T-helper 17 cell (primary cell): ENCODE data around the gene ATAD5. TPM values are rescaled to one million over a fixed set of nuclear protein-coding genes. Genes with fewer than 3 reads are reported as not detected.
"Not testable (repeated sequence)": the region's sequence is repeated elsewhere in the genome, so short reads cannot be mapped to it uniquely, and the experiment has no call there.

Experiments
- ATAC-seq: fragments of 150-1000 bp; cut with Tn5 transposase; 2 replicates; pipeline ENCODE4 v1.10.0; 2021; ENCODE audit warnings: mild to moderate bottlenecking, moderate library complexity
- DNase-seq, 3 donors: peaks; one replicate each; pipeline versions ENCODE4 v3.0.0 to v3.0.0-alpha.2; 2020 to 2021
- H3K9me3 ChIP-seq: one replicate; pipeline ENCODE4 v1.7.0; 2013; ENCODE audit warnings: low read length, mild to moderate bottlenecking; ENCODE audit not compliant: control insufficient read depth, poor library complexity, severe bottlenecking
- H3K27ac Mint-ChIP-seq: one replicate; pipeline ENCODE4 v1.8.0; 2022; ENCODE audit warnings: mild to moderate bottlenecking, moderate library complexity, mixed read lengths
- H3K27me3 Mint-ChIP-seq: one replicate; pipeline ENCODE4 v1.8.0; 2022; ENCODE audit warnings: mixed read lengths
- H3K36me3 Mint-ChIP-seq: one replicate; pipeline ENCODE4 v1.8.0; 2022; ENCODE audit warnings: low read depth, mixed read lengths
- H3K4me1 Mint-ChIP-seq: one replicate; pipeline ENCODE4 v1.8.0; 2022; ENCODE audit warnings: mild to moderate bottlenecking, mixed read lengths
- H3K4me3 Mint-ChIP-seq: one replicate; pipeline ENCODE4 v1.8.0; 2022; ENCODE audit warnings: mild to moderate bottlenecking, moderate library complexity, mixed read lengths
- total RNA-seq, 4 donors: library from RNA in 2 of 4; stranded (reverse) in 2 of 4; gene quantifications; one replicate each; pipeline ENCODE4 v1.2.3 and lab custom pipeline; 2022 to 2026

The ATAD5 gene
- total RNA-seq, 2 donors from 2014 or later, result 2.7 to 4.2 TPM

DNA sequence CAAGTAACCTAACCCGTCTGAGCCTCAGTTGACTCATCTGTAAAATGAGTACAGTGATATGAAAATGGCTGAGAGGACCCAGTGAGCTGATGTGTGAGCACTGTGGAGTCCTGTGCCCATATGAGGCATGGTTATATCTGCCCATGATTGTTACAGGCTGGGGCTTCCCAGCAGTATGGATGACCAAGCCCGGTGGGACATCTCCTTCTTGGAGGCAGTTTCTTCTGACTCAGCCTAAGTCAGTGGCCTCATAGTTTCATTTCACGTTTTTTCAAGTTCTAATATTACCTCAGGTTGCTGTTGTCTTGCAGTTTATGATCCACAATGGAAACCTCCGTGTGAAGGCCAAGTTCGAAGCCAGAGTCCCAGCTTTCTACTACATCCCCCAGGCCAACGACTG is 94.8 kb downstream of the ATAD5 start:
- Mint-ChIP-seq H3K27me3 (peaks cover 46% of the 10 kb centered on the region), H3K4me3 (no peak overlapping the region), H3K4me1 (peaks cover 7% of the 10 kb centered on the region), H3K36me3 (peaks cover 6% of the 10 kb centered on the region), H3K27ac (no peak overlapping the region)
- no peaks in the 10 kb centered on the region for H3K9me3 ChIP-seq
- ATAC-seq (no peak), DNase-seq (no peak)

DNA sequence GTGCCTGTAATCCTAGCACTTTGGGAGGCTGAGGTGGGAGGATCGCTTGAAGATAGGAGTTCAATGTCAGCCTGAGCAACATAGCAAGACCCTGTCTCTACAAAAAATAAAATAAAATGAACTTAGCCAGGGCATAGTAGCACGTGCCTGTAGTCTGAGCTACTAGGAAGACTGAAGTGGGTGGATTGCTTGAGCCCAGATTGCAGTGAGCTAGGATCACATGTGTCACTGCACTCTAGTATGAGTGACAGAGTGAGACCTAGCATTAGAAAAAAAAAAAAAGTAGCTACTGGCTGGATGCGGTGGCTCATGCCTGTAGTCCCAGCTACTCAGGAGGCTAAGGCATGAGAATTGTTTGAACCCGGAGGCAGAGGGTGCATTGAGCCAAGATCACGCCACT is 96.0 kb downstream of the ATAD5 start:
- H3K36me3 Mint-ChIP-seq, result peaks cover 4% of the 10 kb centered on the region
- ATAC-seq (no peak), DNase-seq (no peak)
- peaks cover 42% of the 10 kb centered on the region for H3K27me3 Mint-ChIP-seq
- H3K4me1 Mint-ChIP-seq, result peaks cover 2% of the 10 kb centered on the region
- H3K4me3 Mint-ChIP-seq, result no peak overlapping the region
- no peak overlapping the region for H3K27ac Mint-ChIP-seq
- H3K9me3 ChIP-seq, result no peaks in the 10 kb centered on the region

DNA sequence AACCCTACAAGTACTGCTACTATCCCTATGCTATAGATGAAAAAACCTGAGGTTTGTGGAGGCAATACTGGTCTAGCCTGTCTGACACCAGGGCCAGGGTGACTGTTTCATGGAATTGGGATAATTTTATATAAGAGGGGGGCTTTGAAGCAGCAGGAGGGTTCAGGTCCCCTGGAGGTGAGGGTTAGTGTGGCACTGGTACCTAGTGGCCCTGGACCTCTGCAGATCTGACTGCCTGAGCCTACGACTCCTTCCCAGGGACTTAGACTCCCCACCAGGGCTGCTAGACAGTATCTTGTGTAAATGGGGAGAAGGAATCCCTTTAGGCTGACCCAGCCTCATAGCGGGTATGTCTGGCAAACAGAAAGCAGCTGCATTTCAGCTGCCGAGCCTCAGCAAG is 96.8 kb downstream of the ATAD5 start:
- Mint-ChIP-seq H3K4me3 (no peak overlapping the region), H3K36me3 (peaks cover 2% of the 10 kb centered on the region), H3K27ac (no peak overlapping the region), H3K4me1 (no peaks in the 10 kb centered on the region), H3K27me3 (peaks cover 38% of the 10 kb centered on the region)
- no peak for DNase-seq
- ATAC-seq, result no peak
- H3K9me3 ChIP-seq, result no peaks in the 10 kb centered on the region

DNA sequence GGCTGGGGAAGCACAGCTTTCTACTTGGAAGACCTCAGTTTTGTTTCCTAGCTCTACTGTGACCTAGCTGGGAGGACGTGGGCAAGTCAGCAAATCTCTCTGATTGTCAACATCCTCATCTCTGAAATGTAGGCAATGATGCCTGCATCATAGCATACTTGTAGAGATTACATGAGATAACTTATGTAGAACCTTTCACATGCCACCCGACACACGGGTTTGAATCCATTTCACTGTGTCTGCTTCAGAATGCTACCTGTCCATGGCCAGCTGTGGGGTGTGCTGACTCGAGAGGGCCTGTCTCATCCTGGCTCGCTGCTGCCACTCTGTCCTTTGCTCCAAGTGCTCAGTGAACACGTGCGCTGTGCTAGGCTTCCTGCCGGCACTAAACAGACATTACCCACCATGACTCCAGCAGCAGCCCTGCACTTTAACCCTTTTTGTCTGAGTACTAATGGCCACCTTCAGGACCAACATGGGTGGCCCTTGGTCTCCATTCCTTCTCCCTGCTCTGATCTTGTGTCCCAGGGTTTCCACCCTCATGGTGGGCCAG is 97.4 kb downstream of the ATAD5 start:
- no peak overlapping the region for H3K4me3 Mint-ChIP-seq
- ATAC-seq, result no peak

DNA sequence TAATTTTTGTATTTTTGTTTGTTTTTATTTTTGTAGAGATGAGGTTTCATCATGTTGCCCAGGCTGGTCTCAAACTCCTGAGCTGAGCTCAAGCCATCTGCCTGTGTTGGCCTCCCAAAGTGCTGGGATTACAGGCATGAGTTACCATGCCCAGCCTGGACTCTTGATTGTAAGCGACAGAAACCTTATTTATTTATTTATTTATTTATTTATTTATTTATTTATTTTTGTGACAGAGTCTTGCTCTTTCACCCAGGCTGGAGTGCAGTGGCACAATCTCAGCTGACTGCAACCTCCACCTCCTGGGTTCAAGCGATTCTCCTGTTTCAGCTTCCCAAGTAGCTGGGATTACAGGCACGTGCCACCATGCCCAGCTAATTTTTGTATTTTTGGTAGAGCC is 98.1 kb downstream of the ATAD5 start:
- not testable (repeated sequence) for H3K4me1 Mint-ChIP-seq, DNase-seq, H3K36me3 Mint-ChIP-seq, H3K4me3 Mint-ChIP-seq, H3K27ac Mint-ChIP-seq, H3K9me3 ChIP-seq, ATAC-seq
- H3K27me3 Mint-ChIP-seq, result peaks cover 29% of the 10 kb centered on the region

More for the DNA sequence above, 97.4 kb downstream of the ATAD5 start:
- peaks cover 33% of the 10 kb centered on the region for H3K27me3 Mint-ChIP-seq
- peaks cover 2% of the 10 kb centered on the region for H3K36me3 Mint-ChIP-seq
- DNase-seq, result no peak
- H3K4me1 Mint-ChIP-seq, result no peaks in the 10 kb centered on the region
- H3K27ac Mint-ChIP-seq, result no peak overlapping the region
- no peaks in the 10 kb centered on the region for H3K9me3 ChIP-seq

DNA sequence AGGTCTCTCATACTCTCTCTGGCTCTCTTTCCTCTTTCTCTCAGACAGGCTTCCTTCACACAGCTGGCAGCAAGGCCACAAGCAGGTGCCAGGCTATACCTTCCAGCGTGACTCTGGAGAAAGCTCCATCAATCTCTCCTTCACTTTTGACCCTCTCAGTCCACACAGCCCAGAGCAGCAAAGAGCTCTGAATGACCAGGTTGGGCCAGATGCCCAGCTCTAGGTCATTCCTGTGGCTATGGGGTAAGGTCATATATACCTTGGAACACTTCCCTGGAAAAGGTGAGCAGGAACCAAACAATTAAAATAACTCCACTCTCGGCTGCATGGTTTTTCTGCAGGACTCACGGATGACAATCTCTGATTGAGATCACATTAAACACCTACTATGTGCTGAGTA is 98.7 kb downstream of the ATAD5 start:
- H3K4me1 Mint-ChIP-seq, result no peaks in the 10 kb centered on the region
- H3K36me3 Mint-ChIP-seq, result peaks cover 2% of the 10 kb centered on the region
- H3K4me3 Mint-ChIP-seq, result no peak overlapping the region
- H3K27me3 Mint-ChIP-seq, result peaks cover 27% of the 10 kb centered on the region
- DNase-seq, result no peak
- H3K9me3 ChIP-seq, result no peaks in the 10 kb centered on the region
- H3K27ac Mint-ChIP-seq, result no peak overlapping the region
- ATAC-seq, result no peak

DNA sequence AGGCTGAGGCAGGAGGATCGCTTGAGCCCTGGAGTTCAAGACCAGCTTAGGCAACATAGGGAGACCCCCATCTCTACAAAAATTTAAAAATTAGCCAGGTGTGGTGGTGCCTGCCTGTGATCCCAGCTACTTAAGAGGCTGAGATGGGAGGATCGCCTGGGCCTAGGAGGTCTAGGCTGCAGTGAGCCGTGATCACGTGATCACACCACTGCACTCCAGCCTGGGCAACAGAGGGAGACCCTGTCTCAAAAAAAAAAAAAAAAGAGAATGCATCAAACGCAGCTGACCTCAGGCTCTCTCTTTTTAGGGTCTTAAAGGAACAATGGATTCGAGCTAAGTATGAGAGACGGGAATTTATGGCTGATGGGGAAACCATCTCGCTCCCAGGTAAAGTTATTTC is 99.8 kb downstream of the ATAD5 start:
- H3K27me3 Mint-ChIP-seq, result peaks cover 17% of the 10 kb centered on the region

DNA sequence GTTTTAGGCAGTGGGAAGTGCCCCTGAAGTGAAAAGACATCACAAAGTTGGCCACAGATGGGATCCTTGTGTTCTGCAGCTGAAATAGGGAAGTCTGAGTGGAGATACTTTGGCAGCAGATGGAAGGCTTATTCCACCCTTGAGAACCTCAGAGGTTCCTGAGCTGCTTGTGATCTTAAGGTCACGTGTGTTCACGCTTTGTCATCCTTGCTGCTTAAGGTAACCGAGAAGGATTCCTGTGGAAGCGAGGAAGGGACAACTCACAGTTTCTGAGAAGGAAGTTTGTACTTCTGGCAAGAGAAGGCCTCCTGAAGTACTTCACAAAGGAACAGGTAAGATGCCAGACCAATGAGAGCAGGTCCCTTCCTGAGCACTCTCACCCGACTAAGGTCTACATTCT is 102.2 kb downstream of the ATAD5 start:
- peaks cover 4% of the 10 kb centered on the region for H3K27me3 Mint-ChIP-seq

More for the DNA sequence above, 99.8 kb downstream of the ATAD5 start:
- H3K27ac Mint-ChIP-seq, H3K36me3 Mint-ChIP-seq, ATAC-seq, H3K4me1 Mint-ChIP-seq, DNase-seq, H3K9me3 ChIP-seq, H3K4me3 Mint-ChIP-seq: not testable (repeated sequence)

DNA sequence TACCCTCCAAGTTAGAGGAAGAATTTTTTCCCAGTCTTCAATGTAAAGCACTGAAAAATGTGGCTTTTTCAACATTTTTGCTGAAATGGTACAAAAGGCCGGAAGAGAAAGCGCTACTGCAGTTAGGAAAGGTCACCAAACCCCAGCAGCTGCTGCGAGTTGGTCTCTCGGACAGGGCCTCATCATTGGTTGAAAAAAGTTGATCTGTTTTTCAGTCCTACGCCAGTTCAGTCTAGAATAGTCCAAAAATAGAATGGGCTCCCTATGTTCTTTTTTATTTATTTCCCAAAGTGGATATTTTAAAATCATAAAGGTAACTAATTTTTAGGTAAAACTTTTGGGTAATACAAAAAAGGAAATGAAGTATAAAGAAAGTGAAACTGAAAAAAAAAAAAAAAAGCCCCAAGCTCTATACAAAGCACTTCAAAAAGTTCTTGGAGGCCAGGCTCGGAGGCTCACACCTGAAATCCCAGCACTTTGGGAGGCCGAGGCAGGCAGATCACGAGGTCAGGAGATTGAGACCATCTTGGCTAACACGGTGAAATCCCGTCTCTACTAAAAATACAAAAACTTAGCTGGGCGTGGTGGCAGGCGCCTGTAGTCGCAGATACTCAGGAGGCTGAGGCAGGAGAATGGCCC is 107.4 kb downstream of the ATAD5 start:
- H3K27me3 Mint-ChIP-seq, result no peaks in the 10 kb centered on the region
- no peak for DNase-seq
- H3K9me3 ChIP-seq, result no peaks in the 10 kb centered on the region
- peaks cover 4% of the 10 kb centered on the region for H3K4me1 Mint-ChIP-seq
- no peak for ATAC-seq
- no peak overlapping the region for H3K27ac Mint-ChIP-seq
- H3K4me3 Mint-ChIP-seq, result peak overlapping the region; percentile 47
- no peaks in the 10 kb centered on the region for H3K36me3 Mint-ChIP-seq

More for the DNA sequence above, 102.2 kb downstream of the ATAD5 start:
- no peaks in the 10 kb centered on the region for H3K36me3 Mint-ChIP-seq
- H3K9me3 ChIP-seq, result no peaks in the 10 kb centered on the region
- no peak for ATAC-seq
- no peaks in the 10 kb centered on the region for H3K4me1 Mint-ChIP-seq
- no peak overlapping the region for H3K27ac Mint-ChIP-seq
- H3K4me3 Mint-ChIP-seq, result no peak overlapping the region
- DNase-seq, result no peak

DNA sequence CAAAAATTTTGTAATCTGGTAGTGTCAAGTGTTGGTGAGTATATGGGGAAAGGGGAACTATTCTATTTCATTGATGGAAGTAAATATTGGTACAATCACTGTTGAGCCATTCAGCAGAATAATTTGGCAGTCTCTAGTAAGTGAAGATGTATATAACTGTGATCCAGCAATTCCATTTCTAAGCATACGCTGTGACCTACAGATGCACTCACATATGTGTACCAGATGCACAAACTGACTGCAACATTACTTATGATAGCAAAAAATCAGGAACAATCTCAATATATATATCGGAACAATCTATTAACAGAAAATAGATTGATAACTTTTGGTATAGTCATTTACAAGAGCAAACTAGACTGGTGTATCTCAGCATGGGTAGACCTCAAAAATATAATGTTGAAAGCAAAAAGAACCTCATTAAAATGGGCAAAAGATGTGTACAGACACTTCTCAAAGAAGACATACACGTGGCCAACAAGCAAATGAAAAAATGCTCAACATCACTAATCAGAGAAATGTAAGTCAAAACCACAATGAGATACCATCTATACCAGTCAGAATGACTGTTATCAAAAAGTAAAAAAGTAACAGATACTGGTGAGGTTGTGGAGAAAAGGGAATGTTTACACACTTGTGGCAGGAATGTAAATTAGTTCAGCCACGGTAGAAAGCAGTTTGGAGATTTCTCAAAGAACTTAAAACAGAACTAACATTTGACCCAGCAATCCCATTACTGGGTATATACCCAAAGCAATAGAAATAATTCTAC is 110.7 kb downstream of the ATAD5 start:
- Mint-ChIP-seq H3K27ac (no peak overlapping the region), H3K4me3 (no peak overlapping the region), H3K36me3 (no peaks in the 10 kb centered on the region), H3K27me3 (no peaks in the 10 kb centered on the region), H3K4me1 (peaks cover 4% of the 10 kb centered on the region)
- DNase-seq (no peak), ATAC-seq (no peak)
- H3K9me3 ChIP-seq, result no peaks in the 10 kb centered on the region

Other genes starting within 250 kb of the ATAD5 start
- 10 to 100 TPM; 46.1 to 46.7 TPM for gene CRLF3, start 7.3 kb upstream of the ATAD5 start, total RNA-seq
- 1 to 10 TPM; 8.4 to 9.1 TPM for gene TEFM, start 74.3 kb downstream of the ATAD5 start, total RNA-seq
- gene ADAP2, start 90.0 kb downstream of the ATAD5 start, total RNA-seq, result 1 to 10 TPM in 1 of 2 donors, under 1 TPM in 1; 0.42 to 1.1 TPM
- gene RNF135, start 139.1 kb downstream of the ATAD5 start, total RNA-seq, result 1 to 10 TPM; 2.3 to 5.9 TPM